Measurements from ENCODE around the gene TCAF1.
A peak's percentile ranks its signal among the peaks of the same experiment; 100 is the strongest.
"Not testable (repeated sequence)": the region's sequence is repeated elsewhere in the genome, so short reads cannot be mapped to it uniquely, and the experiment has no call there.

The TCAF1 gene

DNA sequence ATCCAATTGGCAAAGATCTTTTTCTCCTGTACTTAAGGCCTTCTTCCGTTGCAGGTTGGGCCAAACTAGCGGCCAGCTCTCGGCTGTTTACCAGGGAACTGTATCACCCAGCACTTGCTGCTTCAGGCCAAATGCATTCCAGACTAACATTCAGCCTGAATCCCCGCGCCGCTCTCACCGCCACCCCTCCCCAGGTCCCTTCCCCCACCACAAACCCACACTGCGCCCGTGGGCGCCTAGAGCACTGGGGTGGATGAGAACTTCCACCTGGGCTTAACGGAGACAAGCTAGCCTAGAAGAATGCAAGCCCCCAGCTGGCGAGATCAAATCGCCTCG lies 676 bp downstream of the TCAF1 start:
- peak in 1 of 2 experiments; percentile 44 for DNase-seq

DNA sequence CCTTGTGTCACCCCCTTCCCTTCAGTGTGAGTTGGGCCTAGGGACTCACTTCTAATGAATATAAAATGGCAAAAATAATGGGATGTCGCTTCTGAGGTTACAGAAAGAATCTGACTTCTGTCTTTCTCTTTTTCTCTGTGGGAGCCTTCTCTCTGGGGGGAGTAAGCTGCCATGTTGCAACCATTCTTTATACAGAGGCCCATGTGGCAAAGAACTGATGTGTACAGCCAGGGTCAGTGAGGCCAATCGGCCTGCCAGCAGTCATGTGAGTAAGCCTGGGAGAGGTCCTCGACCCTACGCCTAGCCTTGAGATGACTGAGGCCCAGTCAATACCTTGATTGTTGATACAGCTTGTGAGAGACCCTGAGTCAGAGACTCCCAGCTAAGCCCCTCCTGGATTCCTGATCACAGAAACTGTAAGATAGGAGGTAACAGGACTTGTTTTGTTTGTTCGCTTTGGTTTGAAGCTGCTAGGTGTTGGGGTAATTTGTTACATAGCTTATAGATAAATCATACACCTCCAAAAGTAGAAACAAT lies 1.7 kb downstream of the TCAF1 start:
- DNase-seq, result no peak

- no peak for DNase-seq
Measured at GRCh38 chr7:143898810-143899209, 3.2 kb downstream of the TCAF1 start.

- DNase-seq, result no peak
Measured at GRCh38 chr7:143896667-143897066, 5.3 kb downstream of the TCAF1 start.

GRCh38 chr7:143892527-143893300 lies 9.3 kb downstream of the TCAF1 start:
- DNase-seq, result peak; percentile 19 to 45

DNA sequence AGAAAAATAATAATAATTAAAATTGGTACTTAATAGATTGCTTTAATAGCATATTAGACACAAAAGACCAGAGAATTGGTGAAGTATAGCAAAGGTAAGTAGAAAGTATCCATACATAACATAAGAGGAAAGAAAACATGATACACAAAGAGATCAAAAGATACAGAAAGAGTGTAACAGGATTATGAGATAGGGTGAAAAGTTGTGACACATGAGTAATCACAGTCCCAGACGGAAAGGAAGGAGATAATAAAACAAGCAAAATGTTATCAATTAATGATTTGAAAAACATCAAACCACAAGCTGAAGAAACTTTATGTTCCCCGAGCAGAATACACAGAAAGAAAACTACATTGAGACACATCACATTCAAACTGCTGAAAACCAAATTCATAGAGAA lies 10.5 kb downstream of the TCAF1 start:
- DNase-seq, result no peak

DNA sequence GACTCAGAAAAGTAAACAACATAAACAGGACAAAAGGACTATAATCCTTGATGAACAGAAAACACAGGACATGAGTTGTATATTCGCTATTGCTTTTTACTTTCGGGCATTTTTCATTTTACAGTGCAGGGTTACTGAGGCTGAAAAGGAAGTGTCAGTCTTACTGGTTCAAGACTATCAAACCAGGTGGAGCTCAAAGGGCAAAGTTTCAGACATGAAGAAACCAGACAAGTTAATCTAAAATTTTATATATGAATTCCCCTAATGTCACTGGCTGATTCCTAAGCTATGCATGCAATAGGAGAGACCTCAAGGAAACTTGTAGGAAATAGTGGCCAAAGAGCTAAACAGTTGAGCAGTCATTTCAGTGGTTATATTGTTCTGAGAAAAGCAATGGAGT lies 11.4 kb downstream of the TCAF1 start:
- no peak for DNase-seq

GRCh38 chr7:143889068-143889467 lies 12.9 kb downstream of the TCAF1 start:
- no peak for DNase-seq

DNA sequence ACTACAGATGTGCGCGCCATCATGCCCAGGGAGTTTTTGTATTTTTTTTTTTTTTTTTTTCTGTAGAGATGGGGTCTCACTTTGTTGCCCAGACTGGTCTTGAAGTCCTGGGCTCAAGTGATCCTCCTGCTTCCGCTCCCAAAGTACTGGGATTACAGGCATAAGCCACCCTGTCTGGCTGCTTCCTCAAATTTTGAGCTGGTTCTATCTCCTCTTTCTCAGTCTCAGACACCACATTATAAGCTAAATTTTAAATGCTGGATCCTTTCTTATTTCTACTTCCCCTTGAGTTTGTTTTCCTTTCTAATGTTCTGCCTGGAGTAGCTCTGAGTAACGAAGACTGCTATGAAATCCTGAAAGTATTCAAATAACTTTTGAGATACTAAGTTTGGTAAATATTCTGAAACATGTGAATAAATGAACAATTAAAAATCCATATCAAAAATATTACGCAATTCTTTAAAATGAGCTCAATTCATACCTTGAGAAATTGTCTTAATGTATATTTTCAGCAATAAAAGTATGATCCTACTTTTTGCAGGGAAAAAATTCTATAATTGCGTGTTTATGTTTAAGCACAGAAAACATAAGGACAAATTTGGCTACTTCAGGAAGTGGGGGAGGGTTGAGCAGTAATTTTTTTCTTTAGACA lies 15.0 kb downstream of the TCAF1 start:
- no peak for DNase-seq

DNA sequence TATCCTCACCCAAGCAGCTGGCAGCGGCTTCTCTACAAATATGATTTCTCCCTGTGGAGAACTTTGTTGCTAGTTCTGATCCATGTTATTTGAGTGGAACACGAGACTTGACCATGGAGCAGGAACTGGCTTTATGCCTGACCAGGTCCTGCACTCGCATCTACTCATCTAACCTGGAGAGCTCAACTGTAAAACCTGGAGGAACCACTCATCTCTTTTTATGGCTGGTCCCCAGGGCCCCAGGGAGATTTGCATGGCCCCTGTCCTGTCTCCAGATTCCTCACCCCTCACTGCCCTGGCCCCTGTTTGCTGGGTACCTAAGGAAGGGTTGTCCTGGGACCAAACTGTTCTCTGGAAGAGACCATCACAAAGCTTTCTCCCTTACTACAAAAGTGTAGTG lies 16.0 kb downstream of the TCAF1 start:
- DNase-seq, result no peak

- no peak for DNase-seq
Measured at GRCh38 chr7:143884969-143885559, 16.9 kb downstream of the TCAF1 start.

GRCh38 chr7:143884241-143884968 lies 17.6 kb downstream of the TCAF1 start:
- DNase-seq, result no peak

- peak; percentile 81 to 83 for DNase-seq
Measured at GRCh38 chr7:143882604-143883078, 19.3 kb downstream of the TCAF1 start.

DNA sequence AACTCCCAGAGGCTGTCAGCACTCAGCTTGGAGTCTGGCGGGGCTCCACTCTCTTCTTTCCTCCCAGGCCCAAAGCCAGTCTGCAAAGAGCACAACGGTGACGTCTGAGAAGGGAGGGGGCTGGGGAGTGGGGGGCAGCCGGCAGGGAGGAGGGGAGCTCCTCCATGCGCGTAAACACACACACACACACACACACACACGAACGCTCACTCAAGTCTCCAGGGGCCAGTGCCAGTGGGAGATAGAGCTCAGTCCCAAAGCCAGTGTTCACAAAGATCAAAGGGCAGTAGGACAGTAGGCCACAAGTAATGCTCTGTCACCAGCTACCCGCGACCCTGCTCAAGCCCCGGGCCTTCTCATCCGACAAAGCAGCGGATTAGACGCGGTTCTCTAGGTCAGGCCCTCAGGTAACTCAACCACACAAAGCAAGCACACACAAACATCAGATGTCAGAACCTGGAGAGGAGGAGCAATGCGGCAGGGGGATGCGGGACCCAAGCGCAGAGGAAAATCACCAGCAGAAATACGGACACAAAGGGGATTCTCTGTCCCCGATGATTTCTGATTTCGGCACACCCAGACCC lies 19.9 kb downstream of the TCAF1 start:
- peak; percentile 25 to 53 for DNase-seq

- no peak for DNase-seq
Measured at GRCh38 chr7:143878884-143879283, 23.1 kb downstream of the TCAF1 start.

DNA sequence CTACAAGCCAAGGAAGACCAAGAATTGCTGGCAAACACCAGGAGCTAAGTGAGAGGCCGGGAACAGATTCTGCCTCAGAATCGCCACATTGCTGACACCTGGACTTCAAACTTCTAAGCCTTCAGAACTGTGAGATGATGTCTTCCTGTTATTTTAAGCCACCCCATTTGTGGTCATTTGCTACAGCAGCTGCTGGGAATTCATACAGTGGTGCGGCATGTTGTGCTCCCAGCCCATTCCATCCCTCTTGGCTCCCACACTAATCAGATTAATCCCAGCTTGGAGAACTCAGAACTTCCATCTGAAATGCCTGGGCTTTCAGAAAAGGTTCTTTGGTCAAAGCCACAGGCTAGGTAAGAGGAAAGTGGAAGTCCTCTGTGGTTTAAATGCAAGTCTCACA lies 24.9 kb downstream of the TCAF1 start:
- DNase-seq, result no peak

DNA sequence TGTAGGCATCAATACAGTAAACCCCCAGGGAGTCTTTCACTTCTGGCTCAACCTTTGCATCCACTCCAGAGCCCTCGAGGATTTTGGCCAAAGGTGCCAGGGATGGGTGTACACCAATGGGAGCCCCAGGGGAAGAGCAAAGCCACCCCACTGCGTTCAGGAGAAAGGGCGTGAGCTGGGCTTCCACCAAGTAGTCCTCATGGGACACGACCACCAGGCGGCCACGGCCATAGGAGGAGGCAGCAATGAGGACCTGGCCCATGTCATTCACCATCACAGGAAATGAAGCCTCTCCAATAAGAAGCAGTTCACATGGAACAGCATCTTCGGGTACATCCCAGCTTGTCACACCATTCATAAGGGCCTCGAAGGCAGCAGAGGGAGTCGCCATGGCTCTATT lies 25.8 kb downstream of the TCAF1 start:
- no peak for DNase-seq

DNA sequence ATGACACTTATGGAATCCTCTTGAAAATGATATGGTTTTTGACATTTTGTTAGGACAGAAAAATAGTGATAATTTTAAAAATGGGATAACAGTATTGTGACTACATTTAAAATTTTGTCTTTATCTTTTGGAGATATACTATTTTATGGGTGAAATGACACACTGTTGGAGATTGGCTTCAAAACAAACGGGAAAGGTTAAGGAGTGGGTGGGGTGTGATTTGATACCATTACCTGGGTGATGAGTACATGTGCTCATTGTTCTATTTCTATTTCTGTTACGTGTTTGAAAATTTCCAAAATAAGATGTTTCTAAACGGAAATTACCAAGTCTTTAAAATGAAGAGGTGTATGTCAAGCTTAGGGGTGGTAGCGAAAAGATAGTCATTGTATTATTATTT lies 28.7 kb downstream of the TCAF1 start:
- DNase-seq, result not testable (repeated sequence)

GRCh38 chr7:143871534-143871933 lies 30.4 kb downstream of the TCAF1 start:
- not testable (repeated sequence) for DNase-seq

- DNase-seq, result not testable (repeated sequence)
Measured at GRCh38 chr7:143857994-143858393, 44.0 kb downstream of the TCAF1 start.

GRCh38 chr7:143855443-143855842 lies 46.5 kb downstream of the TCAF1 start:
- DNase-seq, result not testable (repeated sequence)

- DNase-seq, result no peak
Measured at GRCh38 chr7:143850682-143851081, 51.3 kb downstream of the TCAF1 start.

All from SHP77 (cell line).